ENCODE data around the gene ZNF280A. TPM values are rescaled to one million over a fixed set of nuclear protein-coding genes. Genes with fewer than 3 reads are reported as not detected.

Gene ZNF280A
- total RNA-seq, 1 experiment from 2014 or later = 0.22 TPM

GRCh38 chr22:22545084-22545483 is 25.0 kb upstream of the ZNF280A start:
- peaks cover 3% of the 10 kb centered on the region for H3K9me3 Mint-ChIP-seq
- peaks cover 98% of the 10 kb centered on the region for H3K27me3 Mint-ChIP-seq (ENCODE audit: low read depth)
- ATAC-seq = no peak
- H3K27ac Mint-ChIP-seq = no peak overlapping the region
- no peak overlapping the region for H3K4me3 Mint-ChIP-seq
- no peaks in the 10 kb centered on the region for H3K4me1 Mint-ChIP-seq
- DNase-seq (ENCODE audit: low spot score) = no peak
- no peaks in the 10 kb centered on the region for H3K36me3 Mint-ChIP-seq
- POLR2A ChIA-PET = no interaction called here
- TF ChIP-seq ZNF512 (CRISPR knock-in tag; IDR thresholded peaks at IDR 0.05; ENCODE audit: borderline replicate concordance) (no peak), ZNF416 (CRISPR knock-in tag; IDR thresholded peaks at IDR 0.05) (no peak), ZNF317 (CRISPR knock-in tag; IDR thresholded peaks at IDR 0.05; ENCODE audit: borderline replicate concordance, low read depth) (no peak), IRF1 (CRISPR knock-in tag; IDR thresholded peaks at IDR 0.05) (no peak), RORB (CRISPR knock-in tag; IDR thresholded peaks at IDR 0.05) (no peak), NFYB (CRISPR knock-in tag; conservative IDR thresholded peaks at IDR 0.05; ENCODE audit: low read depth) (no peak), USF1 (CRISPR knock-in tag; IDR thresholded peaks at IDR 0.05) (no peak), ZNF263 (CRISPR knock-in tag; IDR thresholded peaks at IDR 0.05; ENCODE audit: low read depth) (no peak), FOXP1 (CRISPR knock-in tag; IDR thresholded peaks at IDR 0.05; ENCODE audit: borderline replicate concordance) (no peak), SP1 (CRISPR knock-in tag; conservative IDR thresholded peaks at IDR 0.05) (no peak), ZNF671 (CRISPR knock-in tag; IDR thresholded peaks at IDR 0.05) (no peak), CDX4 (CRISPR knock-in tag; IDR thresholded peaks at IDR 0.05; ENCODE audit: borderline replicate concordance) (no peak), SOX15 (CRISPR knock-in tag; IDR thresholded peaks at IDR 0.05) (no peak), ZBTB21 (CRISPR knock-in tag; IDR thresholded peaks at IDR 0.05; ENCODE audit: borderline replicate concordance) (no peak), FOXJ3 (CRISPR knock-in tag; IDR thresholded peaks at IDR 0.05; ENCODE audit: borderline replicate concordance) (no peak)
- CTCF ChIA-PET = no interaction called here

GRCh38 chr22:22538226-22538989 is 18.3 kb upstream of the ZNF280A start:
- ChIA-PET CTCF (interaction anchor here (0.8 to 1.1 kb wide), 2 partner anchors 30 to 38 kb away, joined by 3 to 4 read pairs; partner anchors contain the start of gene ZNF280B), POLR2A (no interaction called here)
- DNase-seq (ENCODE audit: low spot score) (no peak), ATAC-seq (no peak)
- Mint-ChIP-seq H3K27me3 (ENCODE audit: low read depth) (peaks cover 91% of the 10 kb centered on the region), H3K36me3 (no peaks in the 10 kb centered on the region), H3K27ac (no peak overlapping the region), H3K4me1 (no peaks in the 10 kb centered on the region), H3K9me3 (peaks cover 7% of the 10 kb centered on the region), H3K4me3 (no peak overlapping the region)
- no peak for TF ChIP-seq ZNF512 (CRISPR knock-in tag; IDR thresholded peaks at IDR 0.05; ENCODE audit: borderline replicate concordance)
- TF ChIP-seq MAX (CRISPR knock-in tag; IDR thresholded peaks at IDR 0.05) = no peak
- TF ChIP-seq ATF2 (CRISPR knock-in tag; IDR thresholded peaks at IDR 0.05; ENCODE audit: borderline replicate concordance, low read depth) = no peak
- TF ChIP-seq ZSCAN18 (CRISPR knock-in tag; IDR thresholded peaks at IDR 0.05) = no peak
- TF ChIP-seq NFYB (CRISPR knock-in tag; conservative IDR thresholded peaks at IDR 0.05; ENCODE audit: low read depth) = no peak
- TF ChIP-seq JUN (CRISPR knock-in tag; IDR thresholded peaks at IDR 0.05) = no peak
- TF ChIP-seq ZBTB43 (CRISPR knock-in tag; IDR thresholded peaks at IDR 0.05) = no peak
- no peak for TF ChIP-seq ZNF671 (CRISPR knock-in tag; IDR thresholded peaks at IDR 0.05)
- no peak for TF ChIP-seq TEAD1 (CRISPR knock-in tag; IDR thresholded peaks at IDR 0.05)
- TF ChIP-seq ZNF416 (CRISPR knock-in tag; IDR thresholded peaks at IDR 0.05) = no peak
